Lung (tissue), 12 donors: ENCODE measurements around the gene USH1G. TPM values are rescaled to one million over a fixed set of nuclear protein-coding genes. Genes with fewer than 3 reads are reported as not detected.

Experiments used
- ATAC-seq: fragments of 200-7000 bp; cut with Tn5 transposase; one replicate; pipeline ENCODE4 v1.9.1; 2020; ENCODE audit warnings: moderate number of reproducible peaks; ENCODE audit not compliant: insufficient read depth, low FRiP score
- DNase-seq, 3 donors: peaks; one replicate each; pipeline ENCODE4 v3.0.0-alpha.2; 2013 to 2017
- H3K27ac ChIP-seq, 2 donors: one replicate each; pipeline ENCODE4 v1.5.1; 2013; ENCODE audit warnings: mild to moderate bottlenecking in 2 of 2, moderate library complexity in 2 of 2, control low read depth in 1 of 2, inconsistent platforms in 1 of 2, low read depth in 1 of 2, low read length in 1 of 2
- H3K27me3 ChIP-seq, 3 donors: one replicate each; pipeline ENCODE4 v1.5.1; 2013; ENCODE audit warnings: low read length in 2 of 3; ENCODE audit not compliant: control insufficient read depth in 3 of 3, insufficient read depth in 3 of 3
- H3K36me3 ChIP-seq, 4 donors: one replicate each; pipeline ENCODE4 v1.5.1; 2013; ENCODE audit warnings: low read length in 4 of 4, mild to moderate bottlenecking in 1 of 4, moderate library complexity in 1 of 4; ENCODE audit not compliant: control insufficient read depth in 4 of 4, insufficient read depth in 4 of 4
- H3K4me1 ChIP-seq, 5 donors: one replicate each; pipeline ENCODE4 v1.5.1; 2013; ENCODE audit warnings: low read length in 5 of 5, mild to moderate bottlenecking in 2 of 5, moderate library complexity in 1 of 5; ENCODE audit not compliant: control insufficient read depth in 5 of 5, insufficient read depth in 5 of 5
- H3K4me3 ChIP-seq: one replicate; pipeline ENCODE4 v1.5.1; 2013; ENCODE audit warnings: mild to moderate bottlenecking, control low read depth, moderate library complexity
- H3K9ac ChIP-seq, 2 donors: one replicate each; pipeline ENCODE4 v1.5.1; 2013; ENCODE audit warnings: low read length in 2 of 2, control low read depth in 1 of 2; ENCODE audit not compliant: insufficient read depth in 1 of 2
- H3K9me3 ChIP-seq, 4 donors: one replicate each; pipeline ENCODE4 v1.5.1; 2013; ENCODE audit warnings: low read length in 3 of 4, mild to moderate bottlenecking in 1 of 4, moderate library complexity in 1 of 4; ENCODE audit not compliant: control insufficient read depth in 4 of 4, insufficient read depth in 3 of 4
- WGBS, 2 donors: extraction: QIAGEN DNeasy Blood & Tissue Kit; methylation state at CpG; one replicate each; pipeline ENCODE4 v1.1.7; 2013; 5-methylcytosine and 5-hydroxymethylcytosine counted together
- polyA plus RNA-seq, 2 donors: library from polyadenylated mRNA; stranded (reverse); fragments of 200-250 nt; gene quantifications; one replicate each; pipeline ENCODE4 v1.2.1, GENCODE V29; 2013
- total RNA-seq, 2 donors: library from RNA; depleted of rRNA in 1 of 2; stranded (reverse); fragments of >200 nt in 1 of 2; gene quantifications; one replicate each; pipeline ENCODE4 v1.2.1, GENCODE V29; 2014 to 2021
- TF ChIP-seq, protein P1 (sequence below): IDR thresholded peaks from 2 replicates; pipeline ENCODE4 v1.5.1; 2012; ENCODE audit warnings: mild to moderate bottlenecking; ENCODE audit errors: control extremely low read depth, extremely low read depth
- donor health status: control.
- donor health status: control.
- donor health status: Bipolar disorder and iron deficiency.
- donor health status: healthy.
- donor health status: DM: yes; HTN: yes; CAD: no.

Gene USH1G
- total and polyA plus RNA-seq, 4 donors, result 0.01 TPM; not detected in 3

GRCh38 chr17:74919440-74920305, 3.4 kb downstream of the USH1G start:
- 58 to 65% methylated on average over 61 to 67 of the region's 67 CpGs for WGBS, 2 donors
- Histone ChIP-seq H3K36me3 (no peaks in the 10 kb centered on the region), H3K27me3 (peaks cover 4 to 30% (median 29%) of the 10 kb centered on the region in 3 donors), H3K9ac (no peak overlapping the region), H3K4me3 (no peak overlapping the region), H3K27ac (no peak overlapping the region), H3K4me1 (peaks cover 0 to 16% (median 3%) of the 10 kb centered on the region in 5 donors), H3K9me3 (no peaks in the 10 kb centered on the region)
- DNase-seq, result no peak
- TF ChIP-seq, protein P1, sequence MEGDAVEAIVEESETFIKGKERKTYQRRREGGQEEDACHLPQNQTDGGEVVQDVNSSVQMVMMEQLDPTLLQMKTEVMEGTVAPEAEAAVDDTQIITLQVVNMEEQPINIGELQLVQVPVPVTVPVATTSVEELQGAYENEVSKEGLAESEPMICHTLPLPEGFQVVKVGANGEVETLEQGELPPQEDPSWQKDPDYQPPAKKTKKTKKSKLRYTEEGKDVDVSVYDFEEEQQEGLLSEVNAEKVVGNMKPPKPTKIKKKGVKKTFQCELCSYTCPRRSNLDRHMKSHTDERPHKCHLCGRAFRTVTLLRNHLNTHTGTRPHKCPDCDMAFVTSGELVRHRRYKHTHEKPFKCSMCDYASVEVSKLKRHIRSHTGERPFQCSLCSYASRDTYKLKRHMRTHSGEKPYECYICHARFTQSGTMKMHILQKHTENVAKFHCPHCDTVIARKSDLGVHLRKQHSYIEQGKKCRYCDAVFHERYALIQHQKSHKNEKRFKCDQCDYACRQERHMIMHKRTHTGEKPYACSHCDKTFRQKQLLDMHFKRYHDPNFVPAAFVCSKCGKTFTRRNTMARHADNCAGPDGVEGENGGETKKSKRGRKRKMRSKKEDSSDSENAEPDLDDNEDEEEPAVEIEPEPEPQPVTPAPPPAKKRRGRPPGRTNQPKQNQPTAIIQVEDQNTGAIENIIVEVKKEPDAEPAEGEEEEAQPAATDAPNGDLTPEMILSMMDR, result no peak
- no peak for ATAC-seq

DNA sequence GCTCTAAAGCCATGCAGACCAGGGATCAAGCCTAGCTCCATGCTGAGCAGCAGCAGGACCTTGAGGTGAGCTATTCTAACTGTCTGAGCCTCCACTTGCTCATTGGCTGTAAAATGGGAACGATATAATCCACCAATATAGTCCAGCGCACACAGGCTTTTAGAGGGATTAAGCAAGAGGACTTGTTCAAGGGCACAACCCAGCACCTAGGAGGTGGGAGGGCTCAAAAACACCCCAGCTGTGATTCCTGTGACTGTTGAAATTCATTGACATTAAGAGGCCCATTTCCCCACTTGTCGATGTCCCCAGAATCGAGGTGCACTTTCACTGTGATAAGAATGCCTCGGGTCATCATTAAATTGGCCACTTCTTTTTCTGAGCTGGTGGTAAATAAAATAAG, 4.1 kb downstream of the USH1G start:
- H3K4me1 ChIP-seq, result peaks cover 0 to 14% (median 3%) of the 10 kb centered on the region in 5 donors
- DNase-seq, result no peak
- no peak overlapping the region for H3K9ac ChIP-seq
- H3K27me3 ChIP-seq, result peaks cover 4 to 22% (median 21%) of the 10 kb centered on the region in 3 donors
- H3K36me3 ChIP-seq, result no peaks in the 10 kb centered on the region
- ATAC-seq, result no peak
- no peaks in the 10 kb centered on the region for H3K9me3 ChIP-seq
- no peak overlapping the region for H3K4me3 ChIP-seq
- WGBS, 2 donors, result 86 to 93% methylated on average over 5 of the region's 5 CpGs
- TF ChIP-seq, protein P1, result no peak
- H3K27ac ChIP-seq, result no peak overlapping the region

DNA sequence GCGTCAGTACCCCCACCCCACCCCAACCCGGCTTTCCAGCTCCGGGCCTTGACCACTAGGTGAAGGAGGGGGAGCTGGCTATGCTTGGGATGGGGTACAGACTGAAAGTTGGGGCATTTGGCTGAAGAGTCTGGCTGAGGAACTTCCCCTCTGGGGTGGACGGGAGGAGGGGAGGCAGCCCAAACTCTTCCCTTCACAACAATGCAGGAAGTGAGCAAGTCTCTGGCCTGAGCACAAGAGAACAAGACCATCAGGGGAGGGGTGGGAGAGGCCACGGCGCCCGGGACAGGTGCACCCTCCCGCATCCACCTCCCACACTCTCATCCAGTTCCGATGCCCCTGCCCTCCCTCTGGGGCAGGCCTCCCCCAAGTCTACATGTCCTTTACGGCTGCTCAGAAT, 5.6 kb downstream of the USH1G start:
- TF ChIP-seq, protein P1, result no peak
- Histone ChIP-seq H3K27me3 (peaks cover 4 to 14% (median 13%) of the 10 kb centered on the region in 3 donors), H3K4me3 (no peak overlapping the region), H3K9me3 (no peaks in the 10 kb centered on the region), H3K9ac (no peak overlapping the region), H3K4me1 (peaks cover 0 to 9% (median 0%) of the 10 kb centered on the region in 5 donors), H3K27ac (no peak overlapping the region), H3K36me3 (no peaks in the 10 kb centered on the region)
- ATAC-seq (no peak), DNase-seq (no peak)
- 40 to 54% methylated on average over 10 of the region's 10 CpGs for WGBS, 2 donors
